HG03108 (cell line): Measurements from ENCODE around the gene MRPL42.
"Not testable (repeated sequence)": the region's sequence is repeated elsewhere in the genome, so short reads cannot be mapped to it uniquely, and the experiment has no call there.

Experiments used
- ATAC-seq: cut with Tn5 transposase; IDR thresholded peaks from one replicate; pipeline ENCODE4 v1.9.1; 2021; ENCODE audit warnings: moderate library complexity; ENCODE audit not compliant: unreplicated experiment

MRPL42 gene

GRCh38 chr12:93540466-93540865 lies 73.2 kb downstream of the MRPL42 start:
- ATAC-seq = no peak

GRCh38 chr12:93541578-93542225 lies 74.4 kb downstream of the MRPL42 start:
- ATAC-seq = no peak

GRCh38 chr12:93547778-93548177 lies 80.5 kb downstream of the MRPL42 start:
- ATAC-seq = no peak

- no peak for ATAC-seq
Observed at GRCh38 chr12:93549174-93549573, 81.9 kb downstream of the MRPL42 start.

- ATAC-seq = no peak
Observed at GRCh38 chr12:93550748-93551611, 83.7 kb downstream of the MRPL42 start.

- no peak for ATAC-seq
Observed at GRCh38 chr12:93552427-93552826, 85.1 kb downstream of the MRPL42 start.

- not testable (repeated sequence) for ATAC-seq
Observed at GRCh38 chr12:93557879-93558278, 90.6 kb downstream of the MRPL42 start.

- not testable (repeated sequence) for ATAC-seq
Observed at GRCh38 chr12:93558685-93559084, 91.4 kb downstream of the MRPL42 start.

GRCh38 chr12:93563807-93564538 lies 96.7 kb downstream of the MRPL42 start:
- no peak for ATAC-seq

GRCh38 chr12:93565760-93566159 lies 98.4 kb downstream of the MRPL42 start:
- no peak for ATAC-seq
